H9 (cell line): ENCODE results near the gene PHEX. TPM values are rescaled to one million over a fixed set of nuclear protein-coding genes. Genes with fewer than 3 reads are reported as not detected.

Experiments used
- DNase-seq: peaks from one replicate; pipeline ENCODE4 v3.0.0-alpha.2; 2017
- H2AFZ ChIP-seq: one replicate; pipeline ENCODE4 v1.6.1; 2013; ENCODE audit warnings: mild to moderate bottlenecking, low read length, control low read depth, moderate library complexity
- H2AK5ac ChIP-seq: 2 replicates; pipeline ENCODE4 v1.6.1; 2013; ENCODE audit warnings: low read length, control low read depth, mixed read lengths; ENCODE audit not compliant: insufficient read length
- H2BK120ac ChIP-seq: one replicate; pipeline ENCODE4 v1.6.1; 2013; ENCODE audit warnings: low read depth, mild to moderate bottlenecking, low read length, control low read depth, inconsistent platforms; ENCODE audit not compliant: poor library complexity, severe bottlenecking
- H2BK12ac ChIP-seq: 2 replicates; pipeline ENCODE4 v1.6.1; 2013; ENCODE audit warnings: low read length, control low read depth, mixed read lengths, low read depth; ENCODE audit not compliant: insufficient read length
- H2BK15ac ChIP-seq: 2 replicates; pipeline ENCODE4 v1.6.1; 2013; ENCODE audit warnings: low read depth, low read length, control low read depth
- H2BK20ac ChIP-seq: one replicate; pipeline ENCODE4 v1.6.1; 2013; ENCODE audit warnings: low read depth, mild to moderate bottlenecking, low read length, control low read depth, inconsistent platforms; ENCODE audit not compliant: poor library complexity, severe bottlenecking
- H2BK5ac ChIP-seq: 2 replicates; pipeline ENCODE4 v1.6.1; 2013; ENCODE audit warnings: low read length, control low read depth, mixed read lengths; ENCODE audit not compliant: insufficient read length
- H3K14ac ChIP-seq: 2 replicates; pipeline ENCODE4 v1.6.1; 2013; ENCODE audit warnings: low read length, control low read depth; ENCODE audit not compliant: insufficient read depth
- H3K18ac ChIP-seq: 2 replicates; pipeline ENCODE4 v1.6.1; 2013; ENCODE audit warnings: low read depth, mild to moderate bottlenecking, mixed read lengths, low read length, control low read depth; ENCODE audit not compliant: insufficient read length
- H3K23ac ChIP-seq: 2 replicates; pipeline ENCODE4 v1.6.1; 2013; ENCODE audit warnings: low read length, control low read depth, mixed read lengths, low read depth; ENCODE audit not compliant: insufficient read length
- H3K23me2 ChIP-seq: 2 replicates; pipeline ENCODE4 v1.6.1; 2013; ENCODE audit warnings: low read depth, mild to moderate bottlenecking, mixed read lengths, low read length, control low read depth; ENCODE audit not compliant: insufficient read length, poor library complexity, severe bottlenecking
- H3K27ac ChIP-seq: 2 replicates; pipeline ENCODE4 v1.5.1; 2013; ENCODE audit warnings: low read length, control low read depth, mixed read lengths, low read depth; ENCODE audit not compliant: insufficient read length
- H3K27me3 ChIP-seq: 2 replicates; pipeline ENCODE4 v1.6.1; 2013; ENCODE audit warnings: low read length, control low read depth, inconsistent platforms; ENCODE audit not compliant: insufficient read depth
- H3K4ac ChIP-seq: 2 replicates; pipeline ENCODE4 v1.6.1; 2013; ENCODE audit warnings: low read depth, mild to moderate bottlenecking, control low read depth, inconsistent platforms, low read length, moderate library complexity
- H3K4me1 ChIP-seq: 2 replicates; pipeline ENCODE4 v1.6.1; 2013; ENCODE audit warnings: low read length, control low read depth, inconsistent platforms; ENCODE audit not compliant: insufficient read depth
- H3K4me2 ChIP-seq: 2 replicates; pipeline ENCODE4 v1.6.1; 2013; ENCODE audit warnings: low read length, control low read depth, mixed read lengths; ENCODE audit not compliant: insufficient read length, insufficient read depth
- H3K56ac ChIP-seq: 2 replicates; pipeline ENCODE4 v1.6.1; 2013; ENCODE audit warnings: low read depth, mild to moderate bottlenecking, mixed read lengths, low read length, control low read depth; ENCODE audit not compliant: insufficient read length
- H3K79me1 ChIP-seq: 2 replicates; pipeline ENCODE4 v1.6.1; 2013; ENCODE audit warnings: low read depth, mild to moderate bottlenecking, moderate library complexity, low read length, control low read depth, inconsistent platforms; ENCODE audit not compliant: insufficient read depth, poor library complexity, severe bottlenecking
- H3K79me2 ChIP-seq: 2 replicates; pipeline ENCODE4 v1.6.1; 2013; ENCODE audit warnings: low read length, control low read depth, inconsistent platforms; ENCODE audit not compliant: insufficient read depth
- H3K9ac ChIP-seq: 2 replicates; pipeline ENCODE4 v1.6.1; 2013; ENCODE audit warnings: low read length, control low read depth, mixed read lengths; ENCODE audit not compliant: insufficient read length; ENCODE audit errors: extremely low read depth
- H3K9me3 ChIP-seq: one replicate; pipeline ENCODE4 v1.6.1; 2013; ENCODE audit warnings: low read depth, low read length, inconsistent platforms; ENCODE audit not compliant: control insufficient read depth
- H3T11ph ChIP-seq: one replicate; pipeline ENCODE4 v1.6.1; 2013; ENCODE audit warnings: mild to moderate bottlenecking, low read length, control low read depth, inconsistent platforms
- H4K20me1 ChIP-seq: one replicate; pipeline ENCODE4 v1.6.1; 2013; ENCODE audit not compliant: control insufficient read depth, insufficient read length, insufficient read depth
- H4K5ac ChIP-seq: 2 replicates; pipeline ENCODE4 v1.6.1; 2013; ENCODE audit warnings: low read depth, mild to moderate bottlenecking, mixed read lengths, low read length, control low read depth; ENCODE audit not compliant: insufficient read length
- H4K8ac ChIP-seq: replicated peaks from 2 replicates; pipeline ENCODE4 v1.6.1; 2013; ENCODE audit warnings: low read length, control low read depth, mixed read lengths, low read depth; ENCODE audit not compliant: insufficient read length
- H4K91ac ChIP-seq: 2 replicates; pipeline ENCODE4 v1.6.1; 2013; ENCODE audit warnings: low read depth, mild to moderate bottlenecking, moderate library complexity, mixed read lengths, low read length, control low read depth; ENCODE audit not compliant: insufficient read length
- H3K27ac Mint-ChIP-seq, 3 experiments: 2 replicates in 2 of 3; 3 replicates in 1 of 3; pipeline ENCODE4 v1.8.0; 2020 to 2021; ENCODE audit warnings: mixed read lengths in 3 of 3, mild to moderate bottlenecking in 1 of 3, moderate library complexity in 1 of 3
- H3K27me3 Mint-ChIP-seq: 2 replicates; pipeline ENCODE4 v1.8.0; 2021; ENCODE audit warnings: low read depth, mild to moderate bottlenecking, moderate library complexity, mixed read lengths
- H3K36me3 Mint-ChIP-seq, 3 experiments: 2 replicates in 2 of 3; 3 replicates in 1 of 3; pipeline ENCODE4 v1.8.0; 2020 to 2021; ENCODE audit warnings: low read depth in 3 of 3, mixed read lengths in 3 of 3; ENCODE audit not compliant: insufficient read depth in 1 of 3
- H3K4me1 Mint-ChIP-seq, 2 experiments: 2 replicates each; pipeline ENCODE4 v1.8.0; 2020; ENCODE audit warnings: mixed read lengths in 2 of 2
- H3K4me3 Mint-ChIP-seq, 2 experiments: 2 replicates in 1 of 2; 3 replicates in 1 of 2; pipeline ENCODE4 v1.8.0; 2020 to 2021; ENCODE audit warnings: mild to moderate bottlenecking in 2 of 2, mixed read lengths in 2 of 2, moderate library complexity in 1 of 2
- H3K9me3 Mint-ChIP-seq, 2 experiments: 2 replicates in 1 of 2; 3 replicates in 1 of 2; pipeline ENCODE4 v1.8.0; 2020; ENCODE audit warnings: mild to moderate bottlenecking in 2 of 2, mixed read lengths in 2 of 2, moderate library complexity in 1 of 2
- WGBS: extraction: QIAGEN DNeasy Blood & Tissue Kit; methylation state at CpG from one replicate; pipeline ENCODE4 v1.1.7; 2013; ENCODE audit warnings: missing lambda C conversion rate, low lambda C conversion rate, mixed read lengths; ENCODE audit not compliant: insufficient read length; ENCODE audit errors: extremely low coverage; 5-methylcytosine and 5-hydroxymethylcytosine counted together
- total RNA-seq: library from RNA; stranded (reverse); gene quantifications from 2 replicates; pipeline ENCODE4 v1.2.1, GENCODE V29; 2021
- TF ChIP-seq, protein P1 (sequence below): fragments of 200-600 bp; sonication (generic); conservative IDR thresholded peaks from 3 replicates; pipeline ENCODE4 v1.8.0; 2021; ENCODE audit warnings: antibody characterized with exemption, mild to moderate bottlenecking

The PHEX gene
- total RNA-seq, 1 experiment from 2014 or later = 0.11 TPM

DNA sequence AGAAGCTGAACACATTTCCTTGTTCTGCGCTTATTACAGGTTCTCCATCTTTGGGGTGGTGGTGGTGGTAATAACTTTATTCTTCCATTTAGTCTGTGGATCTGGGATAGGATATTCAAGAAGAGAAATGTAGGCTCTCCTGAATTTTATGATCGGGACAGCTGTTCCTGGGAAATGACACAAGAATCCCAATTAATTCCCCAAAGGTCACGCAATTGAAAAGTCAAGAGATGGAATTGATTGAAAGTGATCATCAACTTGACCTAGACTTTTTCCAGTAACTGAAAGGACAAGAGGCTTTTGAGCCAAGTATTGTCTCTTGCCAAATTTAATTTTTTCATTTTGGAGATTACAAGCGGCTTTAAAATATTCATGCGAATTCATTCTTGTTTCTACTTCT lies 141.8 kb downstream of the PHEX start:
- Histone ChIP-seq H3T11ph (no peak overlapping the region), H2AFZ (no peak overlapping the region), H2BK5ac (no peak overlapping the region), H3K14ac (no peak overlapping the region), H3K23me2 (no peaks in the 10 kb centered on the region), H3K23ac (no peak overlapping the region), H3K79me1 (no peaks in the 10 kb centered on the region), H2BK12ac (no peak overlapping the region), H4K8ac (no peak overlapping the region), H3K18ac (no peak overlapping the region), H3K9ac (no peak overlapping the region), H2BK20ac (no peak overlapping the region), H3K27me3 (no peaks in the 10 kb centered on the region), H2AK5ac (no peak overlapping the region), H4K91ac (no peak overlapping the region), H4K5ac (no peak overlapping the region), H3K4me1 (no peaks in the 10 kb centered on the region), H3K4me2 (no peak overlapping the region), H2BK15ac (no peak overlapping the region), H3K79me2 (no peaks in the 10 kb centered on the region), H3K4ac (no peak overlapping the region), H2BK120ac (no peak overlapping the region), H3K56ac (no peak overlapping the region), H3K27ac (no peak overlapping the region), H3K9me3 (no peaks in the 10 kb centered on the region), H4K20me1 (no peaks in the 10 kb centered on the region)
- Mint-ChIP-seq H3K27me3 (no peaks in the 10 kb centered on the region), H3K4me1 (peaks cover 0 to 8% of the 10 kb centered on the region in 2 experiments; a peak in 1 of 4 replicates), H3K36me3 (no peaks in the 10 kb centered on the region), H3K4me3 (no peak overlapping the region), H3K27ac (no peak overlapping the region), H3K9me3 (peaks cover 0 to 25% of the 10 kb centered on the region in 2 experiments; a peak in 4 of 5 replicates)
- TF ChIP-seq, protein P1, sequence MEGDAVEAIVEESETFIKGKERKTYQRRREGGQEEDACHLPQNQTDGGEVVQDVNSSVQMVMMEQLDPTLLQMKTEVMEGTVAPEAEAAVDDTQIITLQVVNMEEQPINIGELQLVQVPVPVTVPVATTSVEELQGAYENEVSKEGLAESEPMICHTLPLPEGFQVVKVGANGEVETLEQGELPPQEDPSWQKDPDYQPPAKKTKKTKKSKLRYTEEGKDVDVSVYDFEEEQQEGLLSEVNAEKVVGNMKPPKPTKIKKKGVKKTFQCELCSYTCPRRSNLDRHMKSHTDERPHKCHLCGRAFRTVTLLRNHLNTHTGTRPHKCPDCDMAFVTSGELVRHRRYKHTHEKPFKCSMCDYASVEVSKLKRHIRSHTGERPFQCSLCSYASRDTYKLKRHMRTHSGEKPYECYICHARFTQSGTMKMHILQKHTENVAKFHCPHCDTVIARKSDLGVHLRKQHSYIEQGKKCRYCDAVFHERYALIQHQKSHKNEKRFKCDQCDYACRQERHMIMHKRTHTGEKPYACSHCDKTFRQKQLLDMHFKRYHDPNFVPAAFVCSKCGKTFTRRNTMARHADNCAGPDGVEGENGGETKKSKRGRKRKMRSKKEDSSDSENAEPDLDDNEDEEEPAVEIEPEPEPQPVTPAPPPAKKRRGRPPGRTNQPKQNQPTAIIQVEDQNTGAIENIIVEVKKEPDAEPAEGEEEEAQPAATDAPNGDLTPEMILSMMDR = no peak
- WGBS = no CpG with 5 or more reads among the region's 5 CpGs
- no peak for DNase-seq
